H1 (cell line): Measurements from ENCODE around the gene MCEMP1.

Experiments used
- CTCF ChIP-seq, 3 experiments: IDR thresholded peaks; 1 replicate in 2 of 3; 2 replicates in 1 of 3; pipeline versions ENCODE4 v1.5.1 to v1.6.1; 2011; ENCODE audit warnings: low read length in 3 of 3, mild to moderate bottlenecking in 3 of 3, inconsistent platforms in 2 of 3, low read depth in 1 of 3, moderate library complexity in 1 of 3; ENCODE audit not compliant: insufficient read depth in 1 of 3; ENCODE audit errors: control extremely low read depth in 1 of 3
- EZH2 ChIP-seq: fragments of 200-600 bp; sonication (generic); IDR thresholded peaks from 2 replicates; pipeline ENCODE4 v1.7.1; 2012; ENCODE audit warnings: low read depth, mild to moderate bottlenecking, moderate library complexity, low read length, inconsistent platforms; ENCODE audit not compliant: severe bottlenecking
- JUN ChIP-seq: IDR thresholded peaks from 2 replicates; pipeline ENCODE4 v1.6.1; 2011; ENCODE audit warnings: low read depth, mild to moderate bottlenecking, improper control_type of control experiment, low read length
- KDM1A ChIP-seq: fragments of 200-600, 300-600 bp; sonication (generic); IDR thresholded peaks from 2 replicates; pipeline ENCODE4 v1.7.1; 2016; ENCODE audit warnings: mild to moderate bottlenecking, low read length, borderline replicate concordance
- POLR2AphosphoS5 ChIP-seq: IDR thresholded peaks from 2 replicates; pipeline ENCODE4 v1.6.1; 2011; ENCODE audit warnings: low read depth, low read length

GRCh38 chr19:7668842-7669241 is 8.0 kb upstream of the MCEMP1 start, which contains the start of gene RETN:
- TF ChIP-seq KDM1A (no peak), POLR2AphosphoS5 (no peak), JUN (no peak), EZH2 (no peak), CTCF (IDR thresholded peaks at IDR 0.05; ENCODE audit: control extremely low read depth in 1 of 3, insufficient read depth in 1 of 3, low read depth in 1 of 3, low read length in 3 of 3) (no peak)
